ENCODE results near the gene METTL17. TPM values are rescaled to one million over a fixed set of nuclear protein-coding genes. Genes with fewer than 3 reads are reported as not detected.
"Not testable (repeated sequence)": the region's sequence is repeated elsewhere in the genome, so short reads cannot be mapped to it uniquely, and the experiment has no call there.

Gene METTL17
- total RNA-seq, 8 experiments from 2014 or later, result 30.2 to 119 (median 58.5) TPM

GRCh38 chr14:20973501-20973900 is 16.3 kb upstream of the METTL17 start:
- 75 to 100% (median 100%) methylated on average over 1 to 2 of the region's 3 CpGs; no CpG with 5 or more reads in 4 of the 10 experiments for WGBS, 10 experiments
- Histone ChIP-seq H3K4me3 (no peak overlapping the region), H3K4me1 (replicated peaks in 1 of 2) (peaks cover 0 to 4% of the 10 kb centered on the region in 2 donors), H3K27ac (no peak overlapping the region)
- no peak for ATAC-seq (replicated peaks in 6 of 8)
- in situ Hi-C loops (cut with MboI; ENCODE audit: low pct_unique_long_range_greater_than_20kb in 2 of 9, low sequenced_read_pairs in 9 of 9, unreplicated experiment in 9 of 9), result loop anchor here in 3 of 9 experiments (10.0 to 25.0 kb wide), 4 partner anchors 111 to 279 kb away; no protein-coding TSS in a partner anchor

GRCh38 chr14:20976291-20976690 is 13.5 kb upstream of the METTL17 start:
- Histone ChIP-seq H3K27ac (no peak overlapping the region), H3K4me3 (no peak overlapping the region), H3K4me1 (replicated peaks in 1 of 2) (no peaks in the 10 kb centered on the region)
- 60 to 100% (median 100%) methylated on average over 1 of the region's 1 CpG; no CpG with 5 or more reads in 5 of the 10 experiments for WGBS, 10 experiments
- in situ Hi-C loops (cut with MboI; ENCODE audit: low pct_unique_long_range_greater_than_20kb in 2 of 9, low sequenced_read_pairs in 9 of 9, unreplicated experiment in 9 of 9), result loop anchor here in 2 of 9 experiments (10.0 kb wide), 2 partner anchors 121 to 281 kb away; no protein-coding TSS in a partner anchor
- no peak for ATAC-seq (replicated peaks in 6 of 8)

- WGBS, 10 experiments, result 0 to 100% (median 56%) methylated on average over 1 of the region's 1 CpG; no CpG with 5 or more reads in 4 of the 10 experiments
- Histone ChIP-seq H3K27ac (no peak overlapping the region), H3K4me3 (no peak overlapping the region), H3K4me1 (replicated peaks in 1 of 2) (no peaks in the 10 kb centered on the region)
- in situ Hi-C loops (cut with MboI; ENCODE audit: low pct_unique_long_range_greater_than_20kb in 2 of 9, low sequenced_read_pairs in 9 of 9, unreplicated experiment in 9 of 9), result loop anchor here in 2 of 9 experiments (10.0 kb wide), 2 partner anchors 124 to 284 kb away; no protein-coding TSS in a partner anchor
- no peak for ATAC-seq (replicated peaks in 6 of 8)
Observed at GRCh38 chr14:20978687-20979086, 11.1 kb upstream of the METTL17 start.

DNA sequence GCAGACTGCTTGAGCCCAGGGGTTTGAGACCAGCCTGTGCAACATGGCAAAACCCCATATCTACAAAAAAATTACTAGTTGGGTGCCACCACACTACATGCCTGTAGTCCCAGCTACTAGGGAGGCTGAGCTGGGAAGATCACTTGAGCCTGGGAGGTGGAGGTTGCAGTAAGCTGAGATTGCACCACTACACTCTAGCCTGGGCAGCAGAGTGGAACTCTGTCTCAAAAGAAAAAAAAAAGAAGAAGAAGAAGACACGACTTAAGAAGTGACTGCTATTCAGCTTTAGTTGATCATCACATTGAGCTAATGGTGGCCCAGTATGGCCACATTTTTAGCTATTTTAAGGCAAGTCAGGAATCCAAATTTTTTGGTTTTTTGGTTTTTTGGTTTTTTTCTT is 8.9 kb upstream of the METTL17 start:
- Histone ChIP-seq H3K4me3 (no peak overlapping the region), H3K4me1 (replicated peaks in 1 of 2) (no peaks in the 10 kb centered on the region), H3K27ac (no peak overlapping the region)
- WGBS, 10 experiments, result 50 to 89% (median 67%) methylated on average over 1 of the region's 1 CpG; no CpG with 5 or more reads in 5 of the 10 experiments
- no peak for ATAC-seq (replicated peaks in 6 of 8)
- in situ Hi-C loops (cut with MboI; ENCODE audit: low pct_unique_long_range_greater_than_20kb in 2 of 9, low sequenced_read_pairs in 9 of 9, unreplicated experiment in 9 of 9), result no loop called here

DNA sequence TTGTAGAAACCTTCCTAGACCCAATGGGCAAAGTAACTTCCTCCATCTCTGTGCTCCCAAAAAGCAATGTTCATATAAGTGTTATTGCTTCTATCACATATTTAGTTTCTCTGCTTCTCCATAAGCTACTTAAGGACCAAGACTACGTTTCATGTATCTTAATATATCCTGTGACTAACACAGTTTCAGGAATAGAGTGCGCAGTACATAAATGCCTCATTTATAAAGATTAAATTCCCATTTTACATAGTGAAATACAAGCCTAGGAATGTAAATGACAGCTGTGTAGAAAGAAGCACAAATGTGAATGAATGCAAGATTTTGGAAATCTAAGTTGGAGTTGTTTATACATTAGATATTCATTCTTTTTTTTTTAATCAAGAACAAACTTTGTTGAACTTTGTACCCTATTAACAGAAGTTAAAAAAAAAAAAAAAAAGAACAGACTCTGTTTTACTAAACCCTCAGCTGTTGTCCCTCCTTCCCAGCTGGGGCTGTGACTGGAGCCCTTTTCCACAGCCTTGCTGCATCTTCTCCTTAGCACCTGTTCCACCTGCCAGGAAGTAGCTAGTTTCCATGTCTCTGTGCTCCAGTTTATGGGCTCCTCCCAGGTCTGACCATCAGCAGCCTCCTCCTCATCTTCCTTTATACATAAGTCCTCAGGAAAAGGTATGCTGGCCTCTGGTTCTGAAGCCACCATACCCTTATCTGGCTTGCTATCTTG is 7.0 kb upstream of the METTL17 start:
- WGBS, 10 experiments, result 0 to 100% (median 62%) methylated on average over 1 to 2 of the region's 2 CpGs
- H3K4me3 ChIP-seq, result no peak overlapping the region
- no peaks in the 10 kb centered on the region for H3K4me1 ChIP-seq (replicated peaks in 1 of 2)
- in situ Hi-C loops (cut with MboI; ENCODE audit: low pct_unique_long_range_greater_than_20kb in 2 of 9, low sequenced_read_pairs in 9 of 9, unreplicated experiment in 9 of 9), result no loop called here
- peak in 2 of 8 experiments; percentile 58 to 93 for ATAC-seq (replicated peaks in 6 of 8)
- H3K27ac ChIP-seq, result no peak overlapping the region

DNA sequence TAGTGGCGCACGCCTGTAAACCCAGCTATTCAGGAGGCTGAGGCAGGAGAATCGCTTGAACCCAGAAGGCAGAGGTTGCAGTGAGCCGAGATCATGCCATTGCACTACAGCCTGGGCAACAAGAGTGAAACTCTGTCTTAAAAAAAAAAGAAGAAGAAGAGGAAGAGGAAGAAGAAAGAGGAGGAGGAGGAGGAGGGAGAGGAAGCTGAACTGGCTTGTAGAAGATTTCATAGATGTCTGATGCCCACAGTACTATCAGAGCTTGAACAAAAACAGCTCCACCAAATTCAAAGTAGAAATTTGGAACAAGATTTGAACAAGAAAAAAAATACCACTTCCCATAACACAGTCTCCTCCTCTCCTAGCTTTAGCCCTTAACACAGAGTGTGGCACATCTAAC is 4.1 kb upstream of the METTL17 start:
- H3K4me3 ChIP-seq; in situ Hi-C loops (cut with MboI; ENCODE audit: low pct_unique_long_range_greater_than_20kb in 2 of 9, low sequenced_read_pairs in 9 of 9, unreplicated experiment in 9 of 9); H3K27ac ChIP-seq; ATAC-seq (replicated peaks in 6 of 8); H3K4me1 ChIP-seq (replicated peaks in 1 of 2): not testable (repeated sequence)
- WGBS, 10 experiments, result 64 to 100% (median 80%) methylated on average over 1 to 4 of the region's 4 CpGs; no CpG with 5 or more reads in 3 of the 10 experiments

DNA sequence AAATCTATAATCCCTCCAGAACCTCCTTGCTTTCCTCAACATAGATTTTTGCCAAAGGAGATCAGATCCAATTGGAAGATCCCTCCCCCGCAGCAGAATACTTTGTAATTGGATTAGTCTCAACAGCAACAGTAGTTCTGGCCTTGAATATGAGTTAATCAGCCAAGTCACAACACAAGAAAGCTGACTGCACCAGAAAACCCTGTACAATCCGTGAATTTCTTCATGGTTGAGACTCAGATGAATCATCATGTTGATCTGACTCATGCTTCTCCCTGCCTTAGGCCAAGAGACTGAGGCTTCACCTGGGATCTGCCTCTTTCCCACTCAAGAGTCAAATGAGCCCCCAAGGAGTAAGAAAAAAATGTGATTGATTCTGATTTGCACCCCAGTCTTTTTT is 3.0 kb upstream of the METTL17 start:
- WGBS, 10 experiments, result 0 to 70% (median 20%) methylated on average over 1 to 2 of the region's 2 CpGs; no CpG with 5 or more reads in 3 of the 10 experiments
- peak in 4 of 8 experiments; percentile 14 to 48 (median 32) for ATAC-seq (replicated peaks in 6 of 8)
- H3K4me3 ChIP-seq, result no peak overlapping the region
- no peak overlapping the region for H3K27ac ChIP-seq
- H3K4me1 ChIP-seq (replicated peaks in 1 of 2), result peaks cover 13 to 15% of the 10 kb centered on the region in 2 donors
- in situ Hi-C loops (cut with MboI; ENCODE audit: low pct_unique_long_range_greater_than_20kb in 2 of 9, low sequenced_read_pairs in 9 of 9, unreplicated experiment in 9 of 9), result no loop called here

DNA sequence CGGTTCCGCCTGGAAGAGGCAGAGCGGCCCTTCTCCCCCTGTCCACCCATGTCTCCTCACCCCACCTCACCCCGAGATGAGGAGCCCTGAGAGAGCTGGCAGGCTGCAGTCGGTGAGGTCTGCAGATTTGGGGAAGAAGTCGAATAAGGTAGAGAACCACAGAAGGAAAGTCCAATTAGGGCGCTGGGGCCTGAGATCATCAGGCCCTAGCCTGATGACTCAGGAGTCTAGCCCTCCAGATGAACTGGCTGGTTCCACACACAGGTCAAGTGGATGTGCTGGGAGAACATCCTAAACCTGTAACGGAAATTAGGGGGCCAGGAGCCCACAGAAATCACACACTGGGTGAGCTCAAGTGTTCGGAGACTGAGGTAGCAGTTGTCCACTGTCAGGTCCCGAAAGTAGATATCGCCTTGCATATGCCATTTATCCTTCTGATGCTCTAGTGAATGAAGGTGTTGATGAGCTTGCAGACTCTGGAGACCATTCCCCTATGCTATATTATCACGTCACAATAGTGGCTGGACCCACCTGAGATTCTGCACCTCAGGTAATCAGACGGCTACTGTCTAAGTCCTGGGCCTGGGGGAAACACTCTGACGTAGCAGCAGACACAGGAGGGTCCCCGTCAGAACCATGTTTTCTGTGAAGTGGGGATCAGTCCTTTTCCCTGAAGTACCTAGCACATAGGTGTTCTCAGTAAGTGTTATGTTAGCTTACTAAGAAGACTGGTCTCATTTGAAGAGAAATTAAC is 886 bp upstream of the METTL17 start:
- H3K27ac ChIP-seq, result peak overlapping the region in 1 of 2 donors; percentile 64
- H3K4me1 ChIP-seq (replicated peaks in 1 of 2), result peaks cover 14 to 18% of the 10 kb centered on the region in 2 donors
- 10 to 100% (median 91%) methylated on average over 1 to 13 of the region's 15 CpGs; no CpG with 5 or more reads in 2 of the 10 experiments for WGBS, 10 experiments
- H3K4me3 ChIP-seq, result peak overlapping the region in 4 of 5 donors; percentile 53 to 93 (median 72)
- in situ Hi-C loops (cut with MboI; ENCODE audit: low pct_unique_long_range_greater_than_20kb in 2 of 9, low sequenced_read_pairs in 9 of 9, unreplicated experiment in 9 of 9), result no loop called here
- ATAC-seq (replicated peaks in 6 of 8), result no peak

DNA sequence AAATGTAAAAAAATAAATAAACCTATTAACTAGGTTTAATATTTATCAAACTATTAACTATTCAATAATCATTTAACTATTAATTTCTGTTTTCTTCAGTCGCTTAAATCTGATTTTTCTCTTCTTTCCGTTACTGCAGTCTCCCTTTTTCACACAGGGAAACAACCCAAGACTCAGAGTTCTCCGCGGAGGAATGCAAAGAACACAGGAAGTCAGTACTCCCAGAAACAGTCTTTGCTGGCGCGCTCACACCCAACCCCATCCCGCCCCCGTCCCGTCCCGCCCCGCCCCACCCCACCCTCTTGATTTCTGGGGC is 351 bp upstream of the METTL17 start:
- in situ Hi-C loops (cut with MboI; ENCODE audit: low pct_unique_long_range_greater_than_20kb in 2 of 9, low sequenced_read_pairs in 9 of 9, unreplicated experiment in 9 of 9), result no loop called here
- peaks cover 14 to 18% of the 10 kb centered on the region in 2 donors for H3K4me1 ChIP-seq (replicated peaks in 1 of 2)

DNA sequence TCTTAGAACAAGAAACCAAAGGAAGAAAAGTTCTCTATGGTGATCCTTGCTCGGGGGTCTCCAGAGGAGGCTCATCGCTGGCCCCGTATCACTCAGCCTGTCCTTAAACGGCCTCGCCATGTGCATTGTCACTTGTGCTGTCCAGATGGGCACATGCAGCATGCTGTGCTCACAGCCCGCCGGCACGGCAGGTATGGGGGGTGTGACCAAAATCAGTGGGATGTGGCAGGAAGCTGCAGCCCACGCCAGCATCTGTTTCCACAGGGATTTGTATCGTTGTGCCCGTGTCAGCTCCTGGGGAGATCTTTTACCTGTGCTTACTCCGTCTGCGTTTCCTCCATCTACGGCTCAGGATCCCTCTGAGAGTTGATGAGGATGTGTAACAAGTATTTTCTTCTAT is 6.7 kb downstream of the METTL17 start:
- H3K4me3 ChIP-seq, result no peak overlapping the region
- H3K27ac ChIP-seq, result no peak overlapping the region
- no peak for ATAC-seq (replicated peaks in 6 of 8)
- in situ Hi-C loops (cut with MboI; ENCODE audit: low pct_unique_long_range_greater_than_20kb in 2 of 9, low sequenced_read_pairs in 9 of 9, unreplicated experiment in 9 of 9), result no loop called here
- peaks cover 4 to 5% of the 10 kb centered on the region in 2 donors for H3K4me1 ChIP-seq (replicated peaks in 1 of 2)
- 76 to 100% (median 96%) methylated on average over 2 to 10 of the region's 14 CpGs; no CpG with 5 or more reads in 4 of the 10 experiments for WGBS, 10 experiments

More for the DNA sequence above, 351 bp upstream of the METTL17 start:
- ATAC-seq (replicated peaks in 6 of 8), result no peak
- 0 to 11% (median 3%) methylated on average over 2 to 5 of the region's 11 CpGs; no CpG with 5 or more reads in 3 of the 10 experiments for WGBS, 10 experiments
- peak overlapping the region; percentile 53 to 93 (median 60) for H3K4me3 ChIP-seq
- peak overlapping the region; percentile 49 to 64 for H3K27ac ChIP-seq

DNA sequence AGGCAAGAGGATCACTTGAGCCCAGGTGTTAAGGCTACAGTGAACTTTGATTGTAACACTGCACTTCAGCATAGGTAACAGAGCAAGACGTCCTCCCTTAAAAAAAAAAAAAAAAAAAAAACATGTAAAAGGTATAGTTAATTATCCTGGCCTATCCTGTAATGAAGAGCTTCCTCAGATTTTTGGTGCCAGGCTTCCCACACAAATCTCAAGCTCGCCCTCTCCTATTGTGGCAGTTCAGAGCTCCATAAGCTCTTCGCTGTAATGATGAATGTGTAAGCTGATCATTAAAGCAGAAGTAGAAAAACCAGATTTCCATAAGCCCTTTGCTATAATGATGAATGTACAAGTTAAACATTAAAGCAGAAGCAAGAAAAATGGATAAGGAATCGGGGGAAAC is 7.3 kb downstream of the METTL17 start:
- in situ Hi-C loops (cut with MboI; ENCODE audit: low pct_unique_long_range_greater_than_20kb in 2 of 9, low sequenced_read_pairs in 9 of 9, unreplicated experiment in 9 of 9), result no loop called here
- 50 to 100% (median 82%) methylated on average over 1 to 4 of the region's 4 CpGs for WGBS, 10 experiments
- no peaks in the 10 kb centered on the region for H3K4me1 ChIP-seq (replicated peaks in 1 of 2)
- no peak for ATAC-seq (replicated peaks in 6 of 8)
- H3K27ac ChIP-seq, result no peak overlapping the region
- H3K4me3 ChIP-seq, result no peak overlapping the region

DNA sequence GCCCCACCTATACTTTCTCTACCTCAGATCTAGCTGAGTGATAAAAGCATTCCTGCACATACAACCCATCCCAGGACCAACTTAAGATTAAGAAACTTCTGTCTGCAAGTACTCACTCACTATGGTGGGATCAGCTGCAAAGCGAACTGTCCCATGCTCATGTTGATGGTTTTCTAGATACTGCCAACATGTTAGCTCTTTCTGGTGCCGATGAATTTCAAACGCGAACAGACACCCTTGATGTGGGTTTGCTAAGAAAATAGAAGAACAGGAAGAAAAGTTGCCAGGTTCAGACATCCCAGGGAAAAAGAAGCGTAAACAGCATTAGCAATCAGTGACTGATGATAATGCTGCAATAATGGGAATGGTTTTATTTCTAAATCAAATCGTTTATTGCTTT is 7.8 kb downstream of the METTL17 start:
- Histone ChIP-seq H3K4me3 (no peak overlapping the region), H3K4me1 (replicated peaks in 1 of 2) (no peaks in the 10 kb centered on the region), H3K27ac (no peak overlapping the region)
- 0 to 90% (median 79%) methylated on average over 1 to 6 of the region's 6 CpGs for WGBS, 10 experiments
- ATAC-seq (replicated peaks in 6 of 8), result no peak
- in situ Hi-C loops (cut with MboI; ENCODE audit: low pct_unique_long_range_greater_than_20kb in 2 of 9, low sequenced_read_pairs in 9 of 9, unreplicated experiment in 9 of 9), result no loop called here

- no peak overlapping the region for H3K4me3 ChIP-seq
- H3K27ac ChIP-seq, result no peak overlapping the region
- no peak for ATAC-seq (replicated peaks in 6 of 8)
- 28 to 95% (median 78%) methylated on average over 1 to 3 of the region's 3 CpGs; no CpG with 5 or more reads in 2 of the 10 experiments for WGBS, 10 experiments
- in situ Hi-C loops (cut with MboI; ENCODE audit: low pct_unique_long_range_greater_than_20kb in 2 of 9, low sequenced_read_pairs in 9 of 9, unreplicated experiment in 9 of 9), result no loop called here
- no peaks in the 10 kb centered on the region for H3K4me1 ChIP-seq (replicated peaks in 1 of 2)
Observed at GRCh38 chr14:20998139-20998538, 8.4 kb downstream of the METTL17 start.
